Stimulated activated CD8-positive, alpha-beta memory T cell treated with anti-CD3 and anti-CD28 coated beads, Interleukin-4, amount 100 ng/mL, for 24 hours (primary cell): Measurements from ENCODE around the gene ALLC.

Experiments used
- DNase-seq: peaks from one replicate; pipeline ENCODE4 v3.0.0-alpha.2; 2020; ENCODE audit warnings: low read depth

Gene ALLC

DNA sequence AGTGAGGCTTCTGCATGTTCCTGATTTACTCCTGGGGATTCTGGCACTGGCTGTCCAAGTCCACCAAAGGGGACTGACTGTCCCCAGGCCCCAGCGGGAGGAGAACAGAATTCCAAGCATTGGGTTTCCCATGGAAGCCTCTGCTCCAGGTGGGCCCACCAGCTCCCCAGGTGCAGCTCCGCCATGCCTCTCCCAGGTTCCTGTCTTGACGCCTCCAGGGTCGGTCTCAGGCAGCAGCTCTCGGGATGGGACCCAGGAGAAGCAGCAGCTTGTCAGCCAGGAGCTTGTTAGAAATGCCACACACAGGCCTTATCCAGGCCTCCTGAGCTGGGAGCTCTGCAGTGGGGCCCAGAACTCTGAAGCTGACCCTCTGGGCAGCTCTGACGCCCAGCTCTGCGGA, 93.3 kb downstream of the ALLC start:
- DNase-seq, result no peak

DNA sequence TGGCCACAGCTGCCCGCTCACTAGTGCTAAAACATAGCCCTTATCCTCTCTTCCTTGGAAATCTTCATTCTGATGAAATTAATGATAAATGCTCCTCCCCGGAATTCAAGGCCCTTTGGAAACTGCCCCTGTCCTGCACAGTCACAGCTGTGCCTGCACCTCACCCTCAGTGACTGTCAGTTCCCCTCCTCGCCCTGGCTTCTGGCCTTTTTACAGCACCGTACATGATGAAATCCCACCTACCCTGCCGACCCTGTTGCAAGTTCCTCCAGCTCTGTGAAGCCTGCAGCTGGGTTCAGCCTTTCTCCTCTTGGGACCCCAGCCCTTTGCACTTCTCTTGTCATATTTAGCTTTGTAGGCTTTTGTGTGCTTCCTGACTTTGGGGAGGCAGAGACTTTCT, 93.8 kb downstream of the ALLC start:
- DNase-seq, result no peak
